Stimulated activated CD8-positive, alpha-beta memory T cell treated with anti-CD3 and anti-CD28 coated beads, Interleukin-15, amount 100 ng/mL, for 1 hour (primary cell): ENCODE data around the gene SRPK2.

Experiments
- DNase-seq: peaks from one replicate; pipeline ENCODE4 v3.0.0-alpha.2; 2020; ENCODE audit warnings: low read depth

SRPK2 gene

GRCh38 chr7:105097619-105098018 lies 291.1 kb downstream of the SRPK2 start:
- no peak for DNase-seq

- DNase-seq = no peak
Observed at GRCh38 chr7:105096306-105096705, 292.4 kb downstream of the SRPK2 start.

GRCh38 chr7:105094966-105095365 lies 293.8 kb downstream of the SRPK2 start:
- no peak for DNase-seq

GRCh38 chr7:105088456-105088855 lies 300.3 kb downstream of the SRPK2 start:
- DNase-seq = no peak

- no peak for DNase-seq
Observed at GRCh38 chr7:105087981-105088380, 300.7 kb downstream of the SRPK2 start.

GRCh38 chr7:105086850-105087249 lies 301.9 kb downstream of the SRPK2 start:
- no peak for DNase-seq

GRCh38 chr7:105084581-105084980 lies 304.1 kb downstream of the SRPK2 start:
- DNase-seq = no peak

- no peak for DNase-seq
Observed at GRCh38 chr7:105079348-105079747, 309.4 kb downstream of the SRPK2 start.

- no peak for DNase-seq
Observed at GRCh38 chr7:105073143-105073542, 315.6 kb downstream of the SRPK2 start.

GRCh38 chr7:105068886-105069285 lies 319.8 kb downstream of the SRPK2 start:
- DNase-seq = no peak

GRCh38 chr7:105067691-105068090 lies 321.0 kb downstream of the SRPK2 start:
- DNase-seq = no peak
